GM10266 (cell line): ENCODE data around the gene SCYL3.
"Not testable (repeated sequence)": the region's sequence is repeated elsewhere in the genome, so short reads cannot be mapped to it uniquely, and the experiment has no call there.

ENCODE experiments used
- DNase-seq: peaks from one replicate; pipeline ENCODE4 v3.0.0; 2012; ENCODE audit errors: extremely low spot score
- TF ChIP-seq, protein P1 (sequence below): IDR thresholded peaks from 2 replicates; pipeline ENCODE4 v1.5.1; 2012; ENCODE audit warnings: mild to moderate bottlenecking, low read depth; ENCODE audit not compliant: control insufficient read depth, insufficient read depth; ENCODE audit errors: missing control alignments

The SCYL3 gene

DNA sequence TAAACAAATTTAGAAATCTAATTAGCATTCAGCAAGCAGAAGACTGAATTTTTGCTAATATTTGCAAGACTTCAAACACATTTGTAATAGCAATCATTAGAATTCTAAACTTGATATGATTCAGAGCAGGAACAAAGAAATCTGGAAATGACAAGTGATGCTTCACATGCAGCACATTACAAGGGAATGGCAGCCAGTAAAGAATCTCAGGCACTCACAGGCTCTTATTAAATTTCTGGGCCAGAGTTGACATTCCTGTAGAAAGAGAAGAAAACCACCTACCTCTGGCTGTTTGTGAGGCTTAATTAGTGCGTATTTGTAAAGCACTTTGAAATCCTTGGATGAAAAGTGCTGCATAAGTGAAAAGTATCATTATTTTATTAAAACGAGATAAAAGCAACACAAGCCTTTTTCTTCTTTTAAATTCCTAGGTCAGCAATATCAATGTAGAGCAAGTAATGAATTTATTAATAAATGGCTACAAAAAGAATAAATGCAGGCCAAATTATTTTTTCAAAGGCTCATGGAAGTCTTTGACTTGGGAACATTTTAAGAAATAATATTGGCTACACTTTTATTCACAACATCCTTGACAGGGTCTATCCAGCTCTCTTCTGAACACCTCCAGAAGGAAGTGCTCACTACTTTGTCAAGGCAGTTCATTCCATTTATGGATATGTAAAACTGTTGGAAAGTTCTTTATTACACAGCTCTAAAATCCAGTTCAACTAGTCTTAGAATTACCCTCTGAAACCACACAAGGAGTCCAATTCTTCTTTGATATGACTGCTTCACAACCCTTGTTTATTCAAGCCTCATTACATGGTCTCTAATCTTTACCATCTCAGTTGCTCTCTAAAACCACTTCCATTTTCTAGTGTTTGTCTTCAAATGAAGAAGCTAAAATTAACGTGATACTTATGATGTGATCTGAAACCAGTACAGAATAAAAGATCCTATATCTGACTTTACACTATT is 32.1 kb upstream of the SCYL3 start:
- DNase-seq = no peak
- TF ChIP-seq, protein P1, sequence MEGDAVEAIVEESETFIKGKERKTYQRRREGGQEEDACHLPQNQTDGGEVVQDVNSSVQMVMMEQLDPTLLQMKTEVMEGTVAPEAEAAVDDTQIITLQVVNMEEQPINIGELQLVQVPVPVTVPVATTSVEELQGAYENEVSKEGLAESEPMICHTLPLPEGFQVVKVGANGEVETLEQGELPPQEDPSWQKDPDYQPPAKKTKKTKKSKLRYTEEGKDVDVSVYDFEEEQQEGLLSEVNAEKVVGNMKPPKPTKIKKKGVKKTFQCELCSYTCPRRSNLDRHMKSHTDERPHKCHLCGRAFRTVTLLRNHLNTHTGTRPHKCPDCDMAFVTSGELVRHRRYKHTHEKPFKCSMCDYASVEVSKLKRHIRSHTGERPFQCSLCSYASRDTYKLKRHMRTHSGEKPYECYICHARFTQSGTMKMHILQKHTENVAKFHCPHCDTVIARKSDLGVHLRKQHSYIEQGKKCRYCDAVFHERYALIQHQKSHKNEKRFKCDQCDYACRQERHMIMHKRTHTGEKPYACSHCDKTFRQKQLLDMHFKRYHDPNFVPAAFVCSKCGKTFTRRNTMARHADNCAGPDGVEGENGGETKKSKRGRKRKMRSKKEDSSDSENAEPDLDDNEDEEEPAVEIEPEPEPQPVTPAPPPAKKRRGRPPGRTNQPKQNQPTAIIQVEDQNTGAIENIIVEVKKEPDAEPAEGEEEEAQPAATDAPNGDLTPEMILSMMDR = no peak

DNA sequence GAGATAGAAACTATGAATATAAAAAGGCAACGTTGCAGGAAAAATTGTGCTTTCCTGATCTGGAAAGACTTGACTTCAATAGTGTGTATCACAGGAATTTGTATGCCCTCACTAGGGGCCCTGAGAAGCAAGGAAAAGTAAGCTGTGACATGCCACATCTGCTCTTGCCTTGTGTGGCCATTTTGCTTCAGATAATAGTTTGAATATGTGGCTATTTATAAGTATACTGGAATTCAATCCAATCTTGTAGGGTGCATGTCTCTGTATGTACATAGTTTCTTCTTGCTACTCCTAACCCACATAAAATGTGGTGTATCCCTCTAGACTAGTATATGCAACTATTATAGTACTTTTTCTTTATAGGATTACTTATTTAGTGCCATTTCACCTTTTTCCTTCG is 31.1 kb upstream of the SCYL3 start:
- DNase-seq = no peak
- TF ChIP-seq, protein P1 = no peak

GRCh38 chr1:169924063-169924462 is 30.4 kb upstream of the SCYL3 start:
- TF ChIP-seq, protein P1 = no peak
- no peak for DNase-seq

- no peak for DNase-seq
- TF ChIP-seq, protein P1 = no peak
These were observed 27.4 kb upstream of the SCYL3 start for GRCh38 chr1:169921080-169921479.

- DNase-seq = no peak
- TF ChIP-seq, protein P1 = no peak
These were observed 25.2 kb upstream of the SCYL3 start for GRCh38 chr1:169918927-169919326.

GRCh38 chr1:169918220-169918619 is 24.5 kb upstream of the SCYL3 start:
- not testable (repeated sequence) for DNase-seq

DNA sequence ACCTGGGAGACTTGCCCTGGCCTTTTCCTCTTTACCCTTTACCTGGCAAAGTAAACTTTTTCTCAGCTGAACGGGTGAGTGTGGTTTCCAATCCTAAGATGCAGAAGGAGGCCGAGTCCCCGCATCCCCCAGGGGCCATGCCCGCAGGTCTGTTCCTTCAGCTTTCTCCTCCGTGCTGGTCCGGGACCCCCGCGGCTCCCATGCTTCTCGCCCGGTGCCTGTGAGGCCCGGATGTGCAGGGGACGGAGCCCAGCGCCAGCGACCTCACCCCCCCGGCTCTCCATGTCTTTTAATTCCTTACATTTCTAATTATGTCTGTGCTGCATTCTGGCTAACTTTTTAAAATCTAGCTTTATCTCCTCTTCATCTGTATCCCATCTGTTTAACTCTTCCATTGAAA is 21.5 kb upstream of the SCYL3 start:
- no peak for DNase-seq
- TF ChIP-seq, protein P1 = no peak

DNA sequence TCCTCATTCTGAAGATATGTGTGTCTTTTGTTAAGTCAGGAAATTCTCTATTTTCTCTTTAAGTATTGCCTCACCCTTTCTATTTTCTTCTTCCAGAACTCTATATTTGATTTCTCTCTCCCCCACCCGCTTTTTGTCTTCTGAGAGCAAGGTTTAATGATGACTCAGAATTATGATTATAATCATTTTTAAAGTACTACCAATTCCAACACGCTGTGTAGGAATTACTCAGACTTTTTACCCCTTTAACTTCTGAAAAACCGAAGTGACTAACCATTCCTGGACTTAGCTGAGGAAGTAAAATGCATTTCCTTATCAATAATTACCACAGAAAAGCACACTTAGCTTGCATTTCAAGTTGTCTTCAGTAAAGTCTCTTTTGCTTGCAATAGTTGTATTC is 20.8 kb upstream of the SCYL3 start:
- no peak for DNase-seq
- TF ChIP-seq, protein P1 = no peak
